T-helper 9 cell (primary cell): ENCODE data around the gene TOMM22.

Experiments
- DNase-seq: peaks from one replicate; pipeline ENCODE4 v3.0.0-alpha.2; 2020

Gene TOMM22

DNA sequence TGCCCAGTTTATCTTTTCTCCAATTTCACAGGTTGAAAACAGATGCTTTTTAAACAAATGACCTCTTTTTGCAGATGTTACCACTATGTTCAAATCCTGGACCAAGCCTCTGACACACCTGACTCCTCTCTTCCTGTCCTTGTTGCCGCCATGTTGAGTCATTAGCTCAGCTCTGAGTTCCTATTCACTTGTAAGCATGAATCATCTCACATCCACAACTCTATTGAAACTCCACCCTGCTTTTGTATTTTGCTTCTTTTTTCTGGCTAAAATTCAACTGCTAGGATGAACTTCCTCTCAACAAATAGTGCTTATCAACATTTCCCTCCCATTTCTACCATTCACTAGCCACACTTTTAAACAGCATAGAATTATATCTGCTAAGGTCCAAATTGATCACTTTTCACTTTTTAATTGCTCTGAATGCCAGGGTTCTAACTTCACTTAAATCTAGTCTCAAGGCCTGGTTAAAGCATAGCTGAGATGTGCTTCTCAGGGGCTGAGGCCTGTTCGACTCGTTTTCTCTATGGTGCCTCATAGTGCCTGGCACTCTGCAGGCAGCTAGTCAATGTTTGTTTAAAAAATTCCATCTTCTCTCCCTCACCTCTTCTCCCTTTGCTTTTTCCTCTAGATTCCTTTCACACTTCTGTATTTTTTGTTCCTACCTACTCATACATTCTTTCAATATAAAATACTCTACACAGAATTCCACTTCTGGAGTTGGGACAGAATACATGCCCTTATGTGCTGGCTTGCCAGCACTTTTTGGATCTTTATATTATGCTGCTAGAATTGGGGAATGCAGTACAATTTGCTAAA is 15.1 kb downstream of the TOMM22 start:
- DNase-seq: no peak

DNA sequence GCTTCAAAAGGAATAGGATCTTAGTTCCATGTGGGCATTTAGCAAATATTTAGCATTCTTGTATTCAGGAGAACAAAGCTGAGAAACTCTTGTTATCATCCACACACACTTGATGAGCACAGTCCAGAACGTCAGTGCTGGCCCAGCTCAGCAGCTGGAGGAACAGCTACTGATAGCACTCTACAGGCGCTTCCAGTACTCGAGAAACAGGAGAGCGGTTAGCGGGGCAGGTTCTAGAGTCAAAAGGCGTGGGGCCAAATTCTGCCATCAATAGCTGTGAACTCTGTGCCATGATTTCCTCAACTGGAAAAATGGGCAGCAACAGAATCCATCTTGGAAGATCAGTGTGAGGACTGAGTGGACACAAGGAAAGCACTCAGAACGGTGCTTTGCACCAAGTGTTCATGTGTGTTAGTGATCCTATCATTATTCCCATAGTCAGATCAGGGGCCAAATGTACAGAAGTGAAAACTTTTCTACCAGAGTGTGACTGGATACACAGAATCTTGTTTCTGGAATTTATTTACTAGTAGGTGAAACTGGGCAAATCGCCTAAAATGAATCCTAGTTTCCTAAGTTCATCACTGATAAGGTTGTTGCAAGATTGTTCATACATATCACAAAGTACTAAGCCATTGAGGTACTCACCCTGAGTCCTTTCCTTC is 15.8 kb downstream of the TOMM22 start:
- DNase-seq: no peak

- DNase-seq: no peak
Measured at GRCh38 chr22:38698407-38699094, 16.8 kb downstream of the TOMM22 start.

- no peak for DNase-seq
Measured at GRCh38 chr22:38699143-38699542, 17.4 kb downstream of the TOMM22 start.

- DNase-seq: no peak
Measured at GRCh38 chr22:38699784-38700183, 18.0 kb downstream of the TOMM22 start.

DNA sequence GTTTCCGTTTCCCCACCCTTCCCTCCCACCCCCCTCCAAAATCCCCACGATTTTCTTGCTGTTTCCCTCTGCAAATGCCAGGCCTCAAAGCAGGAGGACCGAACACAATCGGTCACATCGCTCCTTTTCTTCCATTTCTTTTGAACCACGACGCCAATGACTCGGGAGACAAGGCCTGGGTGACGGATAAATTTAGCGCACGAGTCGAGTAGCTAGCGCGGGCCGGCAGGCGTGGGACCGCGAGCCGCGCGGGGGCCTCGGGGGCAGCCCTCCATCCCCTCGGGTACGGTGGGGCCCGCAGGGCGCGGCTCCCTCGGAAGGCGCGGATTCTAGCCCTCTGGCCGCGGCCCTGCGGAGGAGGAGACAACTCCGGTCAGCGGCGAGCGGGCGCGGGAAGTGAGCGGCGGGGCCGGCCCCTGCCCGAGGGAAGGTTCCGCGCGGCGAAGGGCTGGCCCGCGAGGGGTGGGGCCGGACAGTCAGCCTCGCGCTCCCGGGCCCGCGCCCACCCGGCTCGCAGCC is 18.6 kb downstream of the TOMM22 start:
- no peak for DNase-seq

- DNase-seq: peak; percentile 100
Measured at GRCh38 chr22:38700789-38701628, 19.3 kb downstream of the TOMM22 start, which contains the start of gene JOSD1. Gene JOSD1, minus strand, starts transcription at chr22:38700943. Its CDS starts 956 bp downstream, at chr22:38699987.

DNA sequence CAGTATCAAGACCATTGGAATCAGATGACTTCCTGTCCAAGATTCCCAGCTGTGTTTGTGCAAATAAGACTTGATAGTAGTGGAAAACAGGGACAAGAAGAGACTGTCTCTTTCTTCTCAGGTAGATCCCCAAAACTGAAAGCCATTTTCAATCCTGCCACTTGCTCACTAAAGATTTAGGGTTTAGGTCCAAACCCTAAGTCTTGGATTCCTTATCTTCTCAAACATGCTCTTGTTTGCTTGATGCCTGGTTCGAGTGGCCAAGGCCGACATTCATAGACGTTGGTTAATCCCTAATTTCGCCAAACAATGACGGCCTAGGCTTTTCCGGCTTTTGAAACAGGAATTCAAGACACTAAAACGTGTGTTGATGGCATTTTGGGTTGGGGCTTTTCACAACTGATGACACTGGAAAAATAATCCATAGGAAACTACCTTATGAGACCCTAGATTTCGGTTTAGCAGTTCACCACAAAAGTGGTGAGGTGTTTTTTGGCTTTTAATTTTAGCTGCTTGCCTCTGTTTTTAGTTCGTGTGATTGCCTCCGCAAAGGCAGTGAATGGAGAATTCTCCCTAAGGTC is 23.0 kb downstream of the TOMM22 start:
- DNase-seq: no peak

- DNase-seq: peak; percentile 91
Measured at GRCh38 chr22:38705235-38706100, 23.7 kb downstream of the TOMM22 start, which contains the start of gene GTPBP1. Gene GTPBP1, plus strand, starts transcription at chr22:38705944. Its CDS starts 12 bp downstream, at chr22:38705956.

DNA sequence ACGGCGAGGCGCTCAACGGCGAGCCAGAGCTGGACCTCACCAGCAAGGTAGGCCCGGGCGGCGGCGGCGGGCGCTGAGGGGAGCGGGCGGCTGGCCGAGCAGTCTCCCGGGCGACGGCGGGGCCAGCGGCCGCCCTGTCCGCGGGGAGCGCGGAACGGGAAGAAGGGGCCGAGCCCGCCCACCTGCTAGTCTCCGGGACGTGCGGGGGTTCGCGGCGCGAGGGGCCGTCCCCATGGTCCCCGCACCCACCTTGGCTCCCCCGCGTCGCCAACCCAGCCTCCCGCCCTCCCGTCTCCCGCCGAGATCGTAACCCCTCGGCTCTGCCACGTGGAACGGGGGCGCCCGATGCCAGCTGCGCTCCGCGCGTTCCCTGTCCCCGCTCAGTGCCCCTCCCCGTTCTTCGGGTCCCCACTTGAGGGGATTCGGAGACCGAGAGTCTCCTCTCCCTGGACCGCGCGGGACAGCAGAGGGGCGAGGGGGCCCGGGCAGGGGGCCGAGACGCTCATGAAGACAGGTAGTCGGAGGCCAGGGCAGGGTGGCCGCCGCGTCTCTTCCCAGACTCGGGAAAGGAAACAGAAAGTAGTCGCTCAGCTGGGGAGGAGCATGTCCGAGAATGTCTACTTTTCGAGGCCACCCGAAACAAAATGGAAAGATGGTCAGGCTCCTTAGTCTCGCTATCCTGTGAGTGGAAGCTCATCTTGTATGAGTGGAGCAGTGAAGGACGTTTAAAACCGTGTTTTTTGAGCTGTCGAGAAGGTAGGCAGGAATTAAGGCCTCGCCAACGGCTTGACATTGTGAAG is 24.5 kb downstream of the TOMM22 start:
- DNase-seq: peak; percentile 14

- no peak for DNase-seq
Measured at GRCh38 chr22:38706901-38707195, 25.1 kb downstream of the TOMM22 start.

DNA sequence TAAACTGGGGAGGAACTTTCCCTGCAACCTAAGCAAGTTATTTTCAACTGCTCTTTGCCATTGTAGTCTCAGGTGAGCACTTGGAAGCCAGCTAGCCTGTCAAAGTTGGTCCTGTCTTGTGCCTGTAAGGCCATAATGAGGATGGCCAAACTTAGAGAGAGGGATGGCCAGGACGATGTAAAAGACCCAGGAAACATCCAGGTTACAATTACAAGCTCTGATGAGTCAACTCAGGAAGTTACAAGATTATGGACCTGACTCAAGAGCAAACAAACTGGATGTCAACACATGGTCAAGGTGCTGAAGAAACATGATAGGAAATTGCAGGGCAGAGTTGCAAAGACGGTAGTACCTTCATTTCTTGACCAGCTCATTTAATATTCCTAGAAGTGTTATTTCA is 25.6 kb downstream of the TOMM22 start:
- no peak for DNase-seq

DNA sequence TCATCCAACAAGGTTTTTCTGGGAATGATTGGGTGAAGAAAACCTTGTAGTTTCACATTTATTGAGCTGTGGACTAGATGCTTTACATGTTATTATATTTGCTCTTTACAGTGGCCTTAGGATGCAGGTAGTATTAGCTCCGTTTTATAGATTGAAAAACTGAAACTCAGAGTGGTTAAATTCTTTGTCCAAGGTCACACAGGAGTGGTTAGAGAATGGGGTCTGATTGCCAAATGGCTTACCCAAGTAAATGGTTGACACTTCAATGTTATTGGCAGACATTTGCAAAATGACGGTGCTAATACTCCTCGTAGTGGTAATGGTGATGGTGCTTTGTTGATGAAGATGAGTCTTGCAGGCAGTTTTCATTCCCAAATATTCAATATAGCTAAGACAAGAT is 26.2 kb downstream of the TOMM22 start:
- no peak for DNase-seq

- no peak for DNase-seq
Measured at GRCh38 chr22:38709306-38709705, 27.5 kb downstream of the TOMM22 start.

DNA sequence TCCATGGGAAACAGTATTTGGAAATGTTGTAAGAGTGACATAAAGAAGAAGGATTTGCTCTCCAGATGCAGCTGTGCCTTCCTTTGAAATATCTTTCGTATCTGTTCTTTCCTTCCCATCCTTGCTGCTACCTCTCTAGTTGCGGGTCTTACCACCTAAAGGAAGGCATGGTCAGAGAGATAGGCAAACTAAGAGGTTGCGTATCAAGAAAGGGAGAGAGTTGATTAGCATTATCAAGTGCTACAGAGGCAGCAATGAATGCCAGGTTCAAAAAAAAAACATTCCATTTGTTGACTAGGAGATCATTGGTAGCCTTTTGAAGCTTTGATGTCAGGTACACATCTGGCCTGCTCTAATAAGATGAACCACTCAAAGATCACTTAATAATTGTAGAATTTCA is 28.6 kb downstream of the TOMM22 start:
- no peak for DNase-seq

GRCh38 chr22:38710866-38711265 is 29.1 kb downstream of the TOMM22 start:
- no peak for DNase-seq

DNA sequence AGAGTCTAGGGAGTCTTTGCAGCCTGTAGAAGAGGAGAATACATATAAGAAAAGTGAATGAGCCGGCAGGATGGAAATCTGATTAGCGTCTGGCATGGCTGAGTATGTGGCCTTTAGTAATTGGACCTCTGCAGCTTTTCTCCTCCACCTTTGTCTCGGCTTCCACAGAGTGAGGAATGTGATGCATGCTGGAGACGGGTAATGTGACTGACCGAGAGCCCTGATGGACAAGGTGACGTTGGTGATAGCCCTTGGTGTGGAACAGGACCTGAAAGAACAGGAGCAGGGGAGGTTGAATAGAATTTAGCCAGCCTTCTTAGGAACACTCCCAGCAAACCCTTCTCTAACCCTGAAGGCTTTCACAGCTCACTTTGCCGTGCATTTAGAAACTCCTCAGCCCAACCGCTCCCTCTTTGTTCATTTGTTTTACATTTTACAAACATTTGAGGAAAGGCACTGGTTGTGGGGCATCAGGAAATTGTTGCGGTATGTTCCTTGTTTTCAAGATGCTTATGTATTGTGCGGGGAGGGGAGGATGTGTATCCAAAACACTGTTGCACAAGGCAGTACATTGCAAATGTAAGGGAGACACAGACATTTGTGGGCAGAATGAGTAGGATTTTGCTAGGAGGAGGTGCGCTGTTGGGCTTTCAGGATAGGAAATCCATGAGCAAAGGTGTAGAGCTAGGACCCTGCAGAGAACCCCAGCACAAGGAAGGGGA is 30.9 kb downstream of the TOMM22 start:
- no peak for DNase-seq

- DNase-seq: no peak
Measured at GRCh38 chr22:38713921-38714320, 32.2 kb downstream of the TOMM22 start.

- no peak for DNase-seq
Measured at GRCh38 chr22:38715176-38715764, 33.5 kb downstream of the TOMM22 start.
